NCI-H524 (cell line): Measurements from ENCODE around the gene PRR23C.
"Not testable (repeated sequence)": the region's sequence is repeated elsewhere in the genome, so short reads cannot be mapped to it uniquely, and the experiment has no call there.

Source experiments
- DNase-seq, 2 experiments: peaks; one replicate each; lab custom pipeline; 2025; lab: John Stamatoyannopoulos, UW

PRR23C gene

DNA sequence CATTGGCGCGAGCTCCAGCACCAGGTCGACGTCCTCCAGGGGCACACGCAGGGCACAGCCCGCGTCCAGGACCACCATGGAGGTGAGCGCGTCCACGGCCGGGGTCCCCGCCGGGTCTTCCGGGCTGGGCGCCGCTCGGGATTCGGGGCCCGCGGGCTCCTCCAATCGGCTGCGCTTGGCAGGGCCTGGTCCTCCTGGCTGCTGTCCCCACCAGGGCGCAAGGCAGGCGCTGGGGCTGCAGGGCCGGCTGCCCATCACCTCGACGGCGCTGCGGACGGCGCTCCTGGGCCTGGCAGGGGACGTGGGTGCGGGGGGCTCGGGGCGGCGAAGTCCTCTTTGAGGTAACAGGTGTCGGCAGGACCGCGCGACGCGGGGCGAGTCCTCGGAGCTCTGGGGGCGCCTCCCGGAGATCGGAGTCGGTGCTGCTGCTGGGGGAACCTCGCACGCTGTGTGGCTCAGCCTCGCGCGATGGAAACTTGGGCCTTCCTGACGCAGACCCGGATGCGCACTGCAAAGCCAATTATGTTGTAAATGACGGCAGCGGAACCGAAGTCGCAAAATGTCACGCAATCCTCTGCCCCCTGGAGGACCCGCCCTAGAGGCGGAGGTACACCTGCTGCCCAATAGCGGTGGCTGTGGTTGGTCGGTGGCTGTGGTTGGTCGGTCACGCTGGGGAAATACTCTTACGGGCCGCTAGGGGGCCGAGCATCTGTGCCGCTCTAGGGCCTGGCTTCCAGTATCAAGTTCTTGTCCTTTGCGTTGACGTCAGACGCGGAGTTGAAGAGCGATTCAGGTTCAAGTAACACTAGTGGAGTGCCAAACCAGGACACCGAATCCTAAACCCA, at the start of gene PRR23C:
TSS of gene PRR23C (minus strand) at position 527 of the 845 bp plus-strand sequence. CDS start at position 255, 272 bp downstream.
- DNase-seq, result no peak

GRCh38 chr3:139093840-139094239, 49.1 kb upstream of the PRR23C start:
- no peak for DNase-seq

DNA sequence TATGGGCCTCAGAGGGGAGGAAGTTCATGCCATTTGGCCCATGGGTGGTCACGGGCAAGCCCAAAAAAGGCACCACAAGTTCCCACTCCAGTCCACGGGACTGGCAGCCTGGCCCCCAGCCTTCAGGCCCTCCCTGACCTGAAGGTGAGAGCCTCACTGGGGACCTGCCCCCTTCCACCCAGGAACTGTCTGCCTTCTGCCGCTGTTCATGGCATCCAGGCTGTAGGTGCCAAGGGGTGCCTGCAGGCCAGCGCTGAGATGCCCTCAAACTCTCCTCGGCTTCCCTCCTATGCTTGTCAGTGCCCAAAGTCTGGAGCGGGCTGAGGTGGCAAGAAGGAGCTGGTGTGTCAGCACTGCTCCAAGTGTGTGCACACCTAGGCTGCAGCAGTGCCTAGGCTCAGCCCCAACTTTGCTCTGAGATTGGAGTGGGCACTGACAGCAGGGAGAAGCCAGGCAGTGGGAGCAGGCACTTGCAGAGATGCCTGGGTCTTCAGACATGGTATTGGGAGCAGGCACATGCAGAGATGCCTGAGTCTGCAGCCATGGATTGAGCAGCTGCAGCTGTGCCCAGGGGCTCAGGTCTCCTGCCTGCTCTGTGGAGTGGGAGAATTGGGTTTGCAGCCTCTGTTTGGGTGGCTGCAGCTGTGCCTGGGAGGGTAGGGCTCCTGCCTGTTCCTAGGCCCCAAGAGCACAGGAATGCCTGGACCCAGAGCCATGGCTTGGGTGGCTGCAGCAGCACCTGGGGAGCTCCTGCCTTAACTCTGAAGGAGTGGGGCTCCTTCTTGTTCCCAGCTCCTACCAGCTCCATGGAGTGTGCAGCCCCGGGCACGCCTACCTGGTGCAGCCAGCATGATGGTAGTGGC, 44.0 kb upstream of the PRR23C start:
- no peak for DNase-seq

- no peak for DNase-seq
Observed at GRCh38 chr3:139087621-139088020, 42.9 kb upstream of the PRR23C start.

DNA sequence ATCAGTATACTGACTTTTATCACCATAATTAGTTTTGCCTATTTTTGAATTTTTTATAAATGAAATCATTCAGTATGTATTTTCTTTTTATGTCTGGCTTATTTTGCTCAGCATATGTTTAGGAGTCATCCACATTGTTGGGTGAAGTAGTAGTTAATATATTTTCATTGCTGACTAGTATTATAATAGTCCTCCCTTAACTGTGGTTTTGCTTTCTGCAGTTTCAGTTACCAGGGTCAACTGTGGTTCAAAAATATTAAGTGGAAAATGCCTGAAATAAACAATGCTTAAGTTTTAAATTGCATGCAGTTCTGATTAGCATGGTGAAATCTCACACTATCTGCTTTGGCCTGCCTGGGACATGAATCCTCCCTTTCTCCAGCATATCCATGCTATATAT, 39.5 kb upstream of the PRR23C start:
- no peak for DNase-seq

GRCh38 chr3:139074565-139075115, 29.9 kb upstream of the PRR23C start:
- no peak for DNase-seq

- no peak for DNase-seq
Observed at GRCh38 chr3:139062918-139063317, 18.2 kb upstream of the PRR23C start.

DNA sequence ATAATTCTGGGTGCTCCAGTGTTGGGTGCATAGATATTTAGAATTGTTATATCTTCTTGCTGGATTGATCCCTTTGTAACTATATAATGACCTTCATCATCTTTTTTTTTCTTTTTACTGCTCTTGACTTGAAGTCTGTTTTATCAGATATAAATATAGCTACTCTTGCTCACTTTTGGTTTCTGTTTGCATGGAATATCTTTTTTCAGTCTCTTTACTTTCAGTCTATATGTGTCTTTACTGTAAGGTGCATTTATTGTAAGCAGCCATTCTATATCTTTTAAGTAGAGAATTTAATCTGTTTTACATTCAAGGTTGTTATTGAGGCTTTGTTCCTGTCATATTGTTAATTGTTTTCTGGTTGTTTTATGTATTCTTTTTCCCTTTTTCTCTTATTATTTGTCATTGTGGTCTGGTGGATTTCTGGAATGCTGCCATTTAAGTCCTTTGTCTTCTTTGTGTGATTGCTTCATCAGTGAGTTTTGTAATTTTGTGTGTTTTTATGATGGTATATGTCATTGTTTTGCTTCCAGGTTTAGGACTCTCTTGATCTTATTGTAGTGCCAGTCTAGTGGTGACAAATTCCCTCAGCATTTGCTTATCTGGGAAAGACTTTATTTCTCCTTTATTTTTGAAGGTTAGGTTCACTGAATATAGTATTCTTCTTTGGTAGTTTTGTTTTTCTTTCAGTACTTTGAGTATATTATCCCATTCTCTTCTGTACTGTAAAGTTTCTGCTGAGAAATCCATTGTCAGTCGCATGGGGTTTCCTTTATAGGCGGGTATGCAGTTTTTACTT, 8.3 kb upstream of the PRR23C start:
- DNase-seq, result no peak

DNA sequence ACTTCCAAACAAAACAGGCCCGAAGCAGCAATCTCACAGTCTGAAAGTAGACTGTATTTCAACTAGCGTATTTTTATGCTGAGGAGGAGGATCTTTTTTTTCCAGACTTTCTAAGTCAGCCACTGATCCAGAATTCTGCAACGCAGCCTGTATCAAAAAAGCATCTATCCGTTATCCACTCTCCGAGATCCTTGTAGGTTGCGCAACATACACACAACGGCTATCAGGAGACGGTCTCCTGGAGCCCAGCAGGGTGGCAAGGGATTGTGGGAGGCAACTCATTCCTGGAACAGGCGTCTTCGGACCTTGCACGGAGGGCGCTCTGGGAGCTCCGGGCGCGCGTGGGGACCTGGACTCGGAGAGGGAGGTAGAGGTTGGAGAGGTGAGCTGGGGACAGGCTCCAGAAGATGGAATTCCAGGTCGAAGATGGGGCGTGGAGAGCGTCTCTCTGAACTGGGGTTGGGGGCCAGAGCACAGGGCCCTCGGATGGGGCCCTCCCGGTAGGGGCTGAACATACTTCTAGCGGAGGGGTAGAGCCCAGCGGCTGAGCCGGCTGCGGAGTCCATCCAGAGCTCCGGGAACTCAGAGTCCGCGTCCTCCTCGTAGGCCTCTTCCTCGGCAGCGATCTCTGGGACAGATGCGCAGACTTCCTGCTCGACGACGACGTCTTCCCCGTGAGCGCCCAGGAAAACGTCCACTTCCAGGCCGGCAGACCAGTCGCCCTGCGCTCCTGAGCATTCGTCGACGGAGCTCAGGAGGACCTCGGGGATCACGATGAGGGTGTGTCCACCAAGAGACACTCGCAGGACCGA, 932 bp downstream of the PRR23C start:
- DNase-seq, result no peak

GRCh38 chr3:139037478-139037877, 7.2 kb downstream of the PRR23C start:
- DNase-seq, result no peak

DNA sequence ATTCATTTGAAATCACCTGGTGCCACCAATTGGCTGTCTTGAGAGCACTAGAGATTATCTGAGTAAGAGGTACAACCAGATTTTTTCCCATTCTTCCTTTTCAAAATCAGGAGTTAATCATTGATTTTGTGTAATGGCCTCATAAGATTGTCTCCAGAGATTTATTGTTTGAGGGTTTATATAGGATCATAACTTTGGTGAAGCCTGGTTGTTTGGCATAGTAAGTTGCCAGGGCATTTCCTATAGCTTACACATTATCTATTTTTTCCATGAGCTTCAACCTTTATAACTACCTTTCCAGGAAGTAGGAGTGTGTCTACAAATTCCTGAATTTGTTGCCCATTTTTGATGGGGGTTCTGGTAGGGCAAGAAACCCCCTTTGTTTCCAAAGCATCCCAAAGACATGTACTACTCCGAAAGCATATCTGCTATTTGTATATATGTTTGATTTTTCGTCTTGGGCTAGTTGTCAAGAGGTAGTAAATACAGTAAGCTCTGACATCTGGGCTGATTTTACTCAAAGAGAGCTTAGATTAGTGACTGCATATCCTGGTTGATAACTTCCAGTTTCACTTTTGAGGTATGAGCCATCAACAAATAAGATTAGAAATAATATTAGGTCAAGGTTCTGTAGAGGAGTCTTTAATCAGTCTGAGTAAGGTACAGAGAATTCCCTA, 12.2 kb downstream of the PRR23C start:
- no peak for DNase-seq

GRCh38 chr3:139030576-139030975, 14.1 kb downstream of the PRR23C start:
- not testable (repeated sequence) for DNase-seq

DNA sequence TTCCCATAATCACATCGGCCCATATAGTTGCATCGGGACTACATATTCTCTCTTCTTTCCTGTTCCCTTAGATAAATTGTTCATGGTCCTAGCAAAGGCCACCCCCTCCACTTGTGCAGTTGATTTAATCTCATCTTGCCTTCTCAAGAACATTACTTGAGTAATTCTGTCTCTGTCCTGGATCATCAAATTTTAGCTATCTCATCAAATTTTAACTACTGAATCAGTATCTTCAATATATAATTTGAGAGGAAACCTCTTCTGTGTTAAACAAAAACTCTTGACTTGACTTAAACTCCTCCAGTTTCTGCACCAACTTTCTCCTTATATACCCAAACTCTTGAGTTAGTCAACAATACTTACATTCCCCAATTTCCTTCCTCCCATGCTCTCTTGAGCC, 19.7 kb downstream of the PRR23C start:
- DNase-seq, result no peak

DNA sequence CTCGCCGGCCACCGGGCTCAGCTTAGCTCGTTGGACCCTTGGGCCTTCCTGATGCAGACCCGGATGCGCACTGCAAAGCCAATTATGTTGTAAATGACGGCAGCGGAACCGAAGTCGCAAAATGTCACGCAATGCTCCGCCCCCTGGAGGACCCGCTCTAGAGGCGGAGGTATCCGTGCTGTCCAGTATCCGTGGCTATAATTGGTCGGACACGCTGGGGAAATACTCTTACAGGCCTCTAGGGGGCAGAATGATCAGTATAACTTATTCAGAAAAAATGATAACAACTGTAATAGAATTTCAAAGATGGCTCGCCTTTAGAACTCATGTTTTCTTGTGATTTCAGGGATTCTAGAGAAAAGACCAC, 23.8 kb downstream of the PRR23C start, which contains the start of gene PRR23B:
TSS of gene PRR23B (minus strand) at position 59 of the 367 bp plus-strand sequence. CDS start 265 bp downstream, outside the sequence.
- peak in 1 of 2 experiments; percentile 9 for DNase-seq

DNA sequence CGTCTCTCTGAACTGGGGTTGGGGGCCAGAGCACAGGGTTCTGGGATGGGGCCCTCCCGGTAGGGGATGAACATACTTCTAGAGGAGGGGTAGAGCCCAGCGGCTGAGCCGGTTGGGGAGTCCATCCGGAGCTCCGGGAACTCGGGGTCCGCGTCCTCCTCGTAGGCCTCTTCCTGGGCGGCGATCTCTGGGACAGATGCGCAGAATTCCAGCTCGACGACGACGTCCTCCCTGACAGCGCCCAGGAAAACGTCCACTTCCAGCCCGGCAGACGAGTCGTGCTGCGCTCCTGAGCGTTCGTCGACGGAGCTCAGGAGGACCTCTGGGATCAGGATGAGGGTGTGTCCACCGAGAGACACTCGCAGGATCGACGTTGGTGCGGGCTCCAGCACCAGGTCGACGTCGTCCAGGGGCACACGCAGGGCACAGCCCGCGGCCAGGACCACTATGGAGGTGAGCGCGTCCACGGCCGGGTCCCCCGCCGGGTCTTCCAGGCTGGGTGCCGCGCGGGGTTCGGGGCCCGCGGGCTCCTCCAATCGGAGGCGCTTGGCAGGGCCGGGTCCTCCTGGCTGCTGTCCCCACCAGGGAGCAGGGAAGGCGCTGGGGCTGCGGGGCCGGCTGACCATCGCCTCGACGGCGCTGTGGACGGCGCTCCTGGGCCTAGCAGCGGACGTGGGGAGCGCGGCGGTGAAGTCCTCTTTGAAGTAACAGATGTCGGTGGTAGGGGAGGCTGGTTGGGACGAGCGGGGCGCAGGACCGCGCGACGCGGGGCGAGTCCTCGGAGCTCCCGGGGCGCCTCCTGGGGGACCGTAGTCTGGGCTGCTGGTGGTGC, 24.4 kb downstream of the PRR23C start:
- DNase-seq, result no peak

- DNase-seq, result no peak
Observed at GRCh38 chr3:139016430-139017048, 28.2 kb downstream of the PRR23C start.

- DNase-seq, result no peak
Observed at GRCh38 chr3:139006051-139006716, 38.5 kb downstream of the PRR23C start, which contains the start of gene PRR23A. PRR23A (minus strand) TSS chr3:139006268; CDS start chr3:139006268, 0 bp downstream.

- DNase-seq, result no peak
Observed at GRCh38 chr3:139005356-139005993, 39.2 kb downstream of the PRR23C start.
